H7 (cell line): ENCODE measurements around the gene RNF121. TPM values are rescaled to one million over a fixed set of nuclear protein-coding genes. Genes with fewer than 3 reads are reported as not detected.
A peak's percentile ranks its signal among the peaks of the same experiment; 100 is the strongest.
"Not testable (repeated sequence)": the region's sequence is repeated elsewhere in the genome, so short reads cannot be mapped to it uniquely, and the experiment has no call there.

Experiments
- DNase-seq: peaks from one replicate; pipeline ENCODE4 v3.0.0; 2012
- H3K27me3 ChIP-seq: 2 replicates; pipeline ENCODE4 v1.6.0; 2011; ENCODE audit warnings: mild to moderate bottlenecking, low read length; ENCODE audit not compliant: control insufficient read depth, insufficient read depth
- H3K36me3 ChIP-seq: replicated peaks from 2 replicates; pipeline ENCODE4 v1.5.1; 2011; ENCODE audit warnings: low read length; ENCODE audit not compliant: control insufficient read depth, insufficient read depth
- H3K4me3 ChIP-seq: 2 replicates; pipeline ENCODE4 v1.5.1; 2011; ENCODE audit warnings: low read depth, mild to moderate bottlenecking, control low read depth, low read length, moderate library complexity; ENCODE audit not compliant: insufficient read depth
- total RNA-seq: library from RNA; depleted of rRNA; stranded (reverse); fragments of >200 nt; shearing (Covaris generic); gene quantifications from 2 replicates; pipeline ENCODE4 v1.2.3, GENCODE V29; 2014; rRNA removed

Gene RNF121
- 18.7 and 22.7 TPM in 2 replicates for total RNA-seq

- Histone ChIP-seq H3K36me3 (no peaks in the 10 kb centered on the region), H3K4me3 (peak within 1 kb of the TSS; percentile 79), H3K27me3 (no peaks in the 10 kb centered on the region)
- peak; percentile 93 for DNase-seq
Observed at GRCh38 chr11:71928737-71929443, at the start of gene RNF121. RNF121 (plus strand) TSS chr11:71929046; CDS start chr11:71929062, 16 bp downstream.

- not testable (repeated sequence) for H3K27me3 ChIP-seq, H3K36me3 ChIP-seq, H3K4me3 ChIP-seq, DNase-seq
Observed at GRCh38 chr11:71885806-71886205, 43.0 kb upstream of the RNF121 start.

- not testable (repeated sequence) for DNase-seq, H3K27me3 ChIP-seq
Observed at GRCh38 chr11:71888335-71889010, 40.4 kb upstream of the RNF121 start.

GRCh38 chr11:71889181-71889872, 39.5 kb upstream of the RNF121 start:
- DNase-seq: not testable (repeated sequence)

More at GRCh38 chr11:71888335-71889010, 40.4 kb upstream of the RNF121 start:
- H3K4me3 ChIP-seq, H3K36me3 ChIP-seq: not testable (repeated sequence)

GRCh38 chr11:71895961-71896360, 32.9 kb upstream of the RNF121 start:
- no peak for DNase-seq
- Histone ChIP-seq H3K27me3 (no peaks in the 10 kb centered on the region), H3K4me3 (no peak overlapping the region), H3K36me3 (no peaks in the 10 kb centered on the region)

More at GRCh38 chr11:71889181-71889872, 39.5 kb upstream of the RNF121 start:
- H3K4me3 ChIP-seq, H3K27me3 ChIP-seq, H3K36me3 ChIP-seq: not testable (repeated sequence)

GRCh38 chr11:71901137-71901536, 27.7 kb upstream of the RNF121 start:
- not testable (repeated sequence) for H3K4me3 ChIP-seq, H3K27me3 ChIP-seq, H3K36me3 ChIP-seq, DNase-seq

- Histone ChIP-seq H3K27me3 (no peaks in the 10 kb centered on the region), H3K36me3 (no peaks in the 10 kb centered on the region), H3K4me3 (no peak overlapping the region)
- DNase-seq: no peak
Observed at GRCh38 chr11:71908218-71908617, 20.6 kb upstream of the RNF121 start.

GRCh38 chr11:71910775-71911174, 18.1 kb upstream of the RNF121 start:
- H3K36me3 ChIP-seq, DNase-seq, H3K27me3 ChIP-seq: not testable (repeated sequence)

GRCh38 chr11:71911321-71911985, 17.4 kb upstream of the RNF121 start:
- not testable (repeated sequence) for DNase-seq, H3K36me3 ChIP-seq, H3K4me3 ChIP-seq, H3K27me3 ChIP-seq

More at GRCh38 chr11:71910775-71911174, 18.1 kb upstream of the RNF121 start:
- H3K4me3 ChIP-seq: not testable (repeated sequence)

GRCh38 chr11:71911986-71912340, 16.9 kb upstream of the RNF121 start:
- not testable (repeated sequence) for H3K27me3 ChIP-seq, DNase-seq, H3K4me3 ChIP-seq, H3K36me3 ChIP-seq

GRCh38 chr11:71913756-71914526, 14.9 kb upstream of the RNF121 start:
- DNase-seq: no peak
- Histone ChIP-seq H3K27me3 (no peaks in the 10 kb centered on the region), H3K36me3 (peaks cover 3% of the 10 kb centered on the region), H3K4me3 (no peak overlapping the region)

GRCh38 chr11:71914617-71915189, 14.1 kb upstream of the RNF121 start:
- DNase-seq: no peak
- Histone ChIP-seq H3K36me3 (peaks cover 3% of the 10 kb centered on the region), H3K27me3 (no peaks in the 10 kb centered on the region), H3K4me3 (no peak overlapping the region)

GRCh38 chr11:71917646-71918140, 11.2 kb upstream of the RNF121 start:
- peaks cover 3% of the 10 kb centered on the region for H3K36me3 ChIP-seq
- no peaks in the 10 kb centered on the region for H3K27me3 ChIP-seq
- H3K4me3 ChIP-seq: no peak overlapping the region
- DNase-seq: no peak
